Measurements from ENCODE around the gene GPC5. TPM values are rescaled to one million over a fixed set of nuclear protein-coding genes. Genes with fewer than 3 reads are reported as not detected.

The GPC5 gene
- total RNA-seq, 2 experiments from 2014 or later, result 2.4 TPM; not detected in 1

DNA sequence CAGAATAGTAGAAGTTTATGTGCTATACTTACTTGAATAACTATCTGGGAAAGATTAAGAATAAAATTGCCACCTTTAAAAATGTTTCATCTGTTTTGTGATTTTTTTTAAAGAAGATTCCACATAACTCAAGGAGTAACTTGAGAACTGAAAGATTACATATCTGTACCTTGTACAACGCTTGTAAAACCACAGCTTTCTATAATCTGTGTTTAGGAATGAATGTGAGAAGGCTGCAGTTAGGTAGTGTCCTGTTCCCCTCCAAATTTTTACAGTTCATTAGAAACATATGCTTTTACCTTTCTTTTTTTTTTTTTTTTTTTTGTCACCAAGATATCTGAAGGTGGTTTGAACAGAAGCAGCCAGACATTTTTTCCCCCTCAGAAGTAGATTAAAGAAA is 1515.4 kb downstream of the GPC5 start:
- ChIA-PET POLR2A (interaction anchor here (0.7 kb wide), 1 partner anchor 34 kb away, joined by 5 read pairs; no protein-coding TSS in a partner anchor), CTCF (ENCODE audit: unreplicated experiment) (no interaction called here)
- H3K27ac ChIP-seq (ENCODE audit: low read depth, low read length, poor library complexity, severe bottlenecking), result no peak overlapping the region
- H3K9me3 ChIP-seq (ENCODE audit: low read length), result no peaks in the 10 kb centered on the region
- intact Hi-C loops (cut with micrococcal nuclease; ENCODE audit: unreplicated experiment), result no loop called here
- no peaks in the 10 kb centered on the region for H3K9me2 ChIP-seq (ENCODE audit: insufficient read depth, low read length)
- no peak overlapping the region for H2AFZ ChIP-seq (ENCODE audit: low read length)
- H3K4me1 ChIP-seq (ENCODE audit: insufficient read depth, low read length, poor library complexity, severe bottlenecking), result no peaks in the 10 kb centered on the region
- no peak overlapping the region for H3K4me2 ChIP-seq (ENCODE audit: low read length)
- H3K79me2 ChIP-seq (ENCODE audit: insufficient read depth, low read depth, low read length), result no peaks in the 10 kb centered on the region
- no TSS peak for BruUV-seq (replicated peaks)
- DNase-seq (ENCODE audit: low spot score), result no peak
- no peak for TF ChIP-seq EZH2phosphoT487 (IDR thresholded peaks at IDR 0.05; ENCODE audit: borderline replicate concordance, low read depth, low read length)
- TF ChIP-seq, protein P1, sequence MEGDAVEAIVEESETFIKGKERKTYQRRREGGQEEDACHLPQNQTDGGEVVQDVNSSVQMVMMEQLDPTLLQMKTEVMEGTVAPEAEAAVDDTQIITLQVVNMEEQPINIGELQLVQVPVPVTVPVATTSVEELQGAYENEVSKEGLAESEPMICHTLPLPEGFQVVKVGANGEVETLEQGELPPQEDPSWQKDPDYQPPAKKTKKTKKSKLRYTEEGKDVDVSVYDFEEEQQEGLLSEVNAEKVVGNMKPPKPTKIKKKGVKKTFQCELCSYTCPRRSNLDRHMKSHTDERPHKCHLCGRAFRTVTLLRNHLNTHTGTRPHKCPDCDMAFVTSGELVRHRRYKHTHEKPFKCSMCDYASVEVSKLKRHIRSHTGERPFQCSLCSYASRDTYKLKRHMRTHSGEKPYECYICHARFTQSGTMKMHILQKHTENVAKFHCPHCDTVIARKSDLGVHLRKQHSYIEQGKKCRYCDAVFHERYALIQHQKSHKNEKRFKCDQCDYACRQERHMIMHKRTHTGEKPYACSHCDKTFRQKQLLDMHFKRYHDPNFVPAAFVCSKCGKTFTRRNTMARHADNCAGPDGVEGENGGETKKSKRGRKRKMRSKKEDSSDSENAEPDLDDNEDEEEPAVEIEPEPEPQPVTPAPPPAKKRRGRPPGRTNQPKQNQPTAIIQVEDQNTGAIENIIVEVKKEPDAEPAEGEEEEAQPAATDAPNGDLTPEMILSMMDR (conservative IDR thresholded peaks at IDR 0.05; ENCODE audit: low read length), result no peak
- H3K36me3 ChIP-seq (ENCODE audit: insufficient read depth, low read length), result no peaks in the 10 kb centered on the region
- no peak overlapping the region for H3K4me3 ChIP-seq (ENCODE audit: low read depth, low read length, poor library complexity, severe bottlenecking)
- H4K20me1 ChIP-seq (ENCODE audit: insufficient read depth, low read length), result no peaks in the 10 kb centered on the region

Small RNA genes within 50 kb of the gene (microRNA-seq; reads per million reads assigned to microRNA genes)
- not detected for gene MIR548AS (ENCODE audit: borderline replicate concordance)

Small RNA genes within 50 kb of the gene (small RNA-seq; reads per million reads assigned to genes)
- gene AL356737.1, result not detected
- not detected for gene FABP5P4
- not detected for gene MIR548AS
- not detected for gene RNU4ATAC3P

Other genes starting within 250 kb of the GPC5 start
- 175 and 242 TPM in 2 replicates for gene MIR17HG, start 50.9 kb upstream of the GPC5 start, total RNA-seq (2014; rRNA removed; shearing (Covaris generic))
- gene MIR17HG, start 50.9 kb upstream of the GPC5 start, total RNA-seq (2022), result 199 and 229 TPM in 2 replicates

All from OCI-LY7 (cell line).